Measurements from ENCODE around the gene LPXN.

LPXN gene

GRCh38 chr11:58493676-58494075 lies 82.0 kb downstream of the LPXN start:
- H3K4me2 ChIP-seq (ENCODE audit: low read depth, low read length): no peak overlapping the region
- no peak for DNase-seq

GRCh38 chr11:58490827-58491226 lies 84.8 kb downstream of the LPXN start:
- Histone ChIP-seq H3K9me2 (replicated peaks; ENCODE audit: insufficient read depth, low read length) (no peaks in the 10 kb centered on the region), H3K9me3 (replicated peaks; ENCODE audit: insufficient read depth, low read length) (no peaks in the 10 kb centered on the region), H3K27ac (ENCODE audit: low read length) (no peak overlapping the region), H2AFZ (ENCODE audit: low read length) (no peak overlapping the region), H3K4me3 (ENCODE audit: low read length) (no peak overlapping the region), H3K4me2 (ENCODE audit: low read depth, low read length) (no peak overlapping the region), H3K36me3 (replicated peaks; ENCODE audit: insufficient read depth, low read length) (no peaks in the 10 kb centered on the region), H3K27me3 (replicated peaks; ENCODE audit: insufficient read depth, low read length) (no peaks in the 10 kb centered on the region), H4K20me1 (ENCODE audit: insufficient read depth, low read length) (no peaks in the 10 kb centered on the region), H3K4me1 (ENCODE audit: low read length) (peaks cover 5% of the 10 kb centered on the region), H3K9ac (ENCODE audit: low read length) (no peak overlapping the region), H3K79me2 (ENCODE audit: low read length) (no peaks in the 10 kb centered on the region), H3F3A (ENCODE audit: insufficient read depth, low read length) (no peaks in the 10 kb centered on the region)
- TF ChIP-seq EZH2 (optimal IDR thresholded peaks at IDR 0.05; ENCODE audit: low read depth, low read length) (no peak), EZH2phosphoT487 (IDR thresholded peaks at IDR 0.05; ENCODE audit: low read length) (no peak), CTCF (IDR thresholded peaks at IDR 0.05; ENCODE audit: low read length) (no peak)
- DNase-seq: no peak

More at GRCh38 chr11:58493676-58494075, 82.0 kb downstream of the LPXN start:
- H3K4me3 ChIP-seq (ENCODE audit: low read length): no peak overlapping the region
- H3K27me3 ChIP-seq (replicated peaks; ENCODE audit: insufficient read depth, low read length): no peaks in the 10 kb centered on the region
- H3K9me2 ChIP-seq (replicated peaks; ENCODE audit: insufficient read depth, low read length): no peaks in the 10 kb centered on the region
- H3K9me3 ChIP-seq (replicated peaks; ENCODE audit: insufficient read depth, low read length): no peaks in the 10 kb centered on the region
- no peak overlapping the region for H3K27ac ChIP-seq (ENCODE audit: low read length)
- no peak overlapping the region for H3K9ac ChIP-seq (ENCODE audit: low read length)
- H4K20me1 ChIP-seq (ENCODE audit: insufficient read depth, low read length): no peaks in the 10 kb centered on the region
- TF ChIP-seq EZH2phosphoT487 (IDR thresholded peaks at IDR 0.05; ENCODE audit: low read length) (no peak), CTCF (IDR thresholded peaks at IDR 0.05; ENCODE audit: low read length) (no peak), EZH2 (optimal IDR thresholded peaks at IDR 0.05; ENCODE audit: low read depth, low read length) (no peak)
- H3K79me2 ChIP-seq (ENCODE audit: low read length): no peaks in the 10 kb centered on the region
- H3K4me1 ChIP-seq (ENCODE audit: low read length): peaks cover 15% of the 10 kb centered on the region
- H3K36me3 ChIP-seq (replicated peaks; ENCODE audit: insufficient read depth, low read length): no peaks in the 10 kb centered on the region
- no peaks in the 10 kb centered on the region for H3F3A ChIP-seq (ENCODE audit: insufficient read depth, low read length)
- H2AFZ ChIP-seq (ENCODE audit: low read length): no peak overlapping the region

GRCh38 chr11:58487170-58487569 lies 88.5 kb downstream of the LPXN start:
- Histone ChIP-seq H3F3A (ENCODE audit: insufficient read depth, low read length) (no peaks in the 10 kb centered on the region), H3K27ac (ENCODE audit: low read length) (no peak overlapping the region), H4K20me1 (ENCODE audit: insufficient read depth, low read length) (no peaks in the 10 kb centered on the region), H3K4me1 (ENCODE audit: low read length) (no peaks in the 10 kb centered on the region), H3K4me3 (ENCODE audit: low read length) (no peak overlapping the region), H3K36me3 (replicated peaks; ENCODE audit: insufficient read depth, low read length) (no peaks in the 10 kb centered on the region), H3K27me3 (replicated peaks; ENCODE audit: insufficient read depth, low read length) (no peaks in the 10 kb centered on the region), H3K4me2 (ENCODE audit: low read depth, low read length) (no peak overlapping the region), H3K9me3 (replicated peaks; ENCODE audit: insufficient read depth, low read length) (no peaks in the 10 kb centered on the region), H3K79me2 (ENCODE audit: low read length) (no peaks in the 10 kb centered on the region), H3K9me2 (replicated peaks; ENCODE audit: insufficient read depth, low read length) (no peaks in the 10 kb centered on the region), H3K9ac (ENCODE audit: low read length) (no peak overlapping the region), H2AFZ (ENCODE audit: low read length) (no peak overlapping the region)
- no peak for DNase-seq
- TF ChIP-seq EZH2phosphoT487 (IDR thresholded peaks at IDR 0.05; ENCODE audit: low read length) (no peak), CTCF (IDR thresholded peaks at IDR 0.05; ENCODE audit: low read length) (no peak), EZH2 (optimal IDR thresholded peaks at IDR 0.05; ENCODE audit: low read depth, low read length) (no peak)

Measured in MM.1S (cell line).